HK-2 (cell line): ENCODE data around the gene EFCAB14.
"Not testable (repeated sequence)": the region's sequence is repeated elsewhere in the genome, so short reads cannot be mapped to it uniquely, and the experiment has no call there.

Experiments used
- DNase-seq: peaks from one replicate; pipeline ENCODE4 v3.0.0-alpha.2; 2018; ENCODE audit not compliant: unreplicated experiment

The EFCAB14 gene

DNA sequence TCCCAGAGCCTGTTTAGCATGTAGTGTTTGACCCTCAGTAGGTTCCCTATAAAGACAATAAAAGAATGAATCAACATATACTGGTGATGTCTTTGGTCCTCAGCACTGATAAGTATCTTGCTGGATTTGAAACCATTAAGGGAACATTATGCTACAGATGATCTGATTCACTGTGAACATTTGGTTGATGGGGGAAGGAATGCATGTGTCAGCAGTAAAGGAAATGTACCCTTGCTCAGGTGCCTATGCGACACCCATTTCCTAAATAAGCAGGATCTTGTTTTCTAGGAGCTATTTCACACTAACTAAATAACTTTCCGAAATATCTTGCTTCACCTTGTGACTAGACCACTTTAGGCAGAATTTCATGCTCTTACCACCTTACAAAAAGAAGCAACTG lies 34.2 kb downstream of the EFCAB14 start:
- no peak for DNase-seq

DNA sequence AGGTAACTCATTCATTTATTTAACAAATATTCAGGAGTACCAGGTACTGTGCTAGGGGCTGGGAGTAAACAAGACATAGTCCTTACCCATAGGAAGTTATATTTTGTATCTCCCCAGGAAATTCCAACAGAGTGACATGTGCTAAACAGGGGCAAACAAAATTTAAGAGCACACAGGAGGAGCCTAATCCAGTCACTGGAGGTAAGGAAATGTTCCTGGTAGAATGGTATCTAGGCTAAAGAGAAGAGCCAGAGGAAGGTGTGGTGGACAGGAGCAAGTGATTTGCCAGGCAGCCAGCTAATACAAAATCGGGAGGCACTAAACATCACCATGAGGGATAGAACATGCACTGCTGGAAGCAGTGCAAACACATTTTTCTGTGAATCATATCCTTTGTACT lies 36.9 kb downstream of the EFCAB14 start:
- no peak for DNase-seq

DNA sequence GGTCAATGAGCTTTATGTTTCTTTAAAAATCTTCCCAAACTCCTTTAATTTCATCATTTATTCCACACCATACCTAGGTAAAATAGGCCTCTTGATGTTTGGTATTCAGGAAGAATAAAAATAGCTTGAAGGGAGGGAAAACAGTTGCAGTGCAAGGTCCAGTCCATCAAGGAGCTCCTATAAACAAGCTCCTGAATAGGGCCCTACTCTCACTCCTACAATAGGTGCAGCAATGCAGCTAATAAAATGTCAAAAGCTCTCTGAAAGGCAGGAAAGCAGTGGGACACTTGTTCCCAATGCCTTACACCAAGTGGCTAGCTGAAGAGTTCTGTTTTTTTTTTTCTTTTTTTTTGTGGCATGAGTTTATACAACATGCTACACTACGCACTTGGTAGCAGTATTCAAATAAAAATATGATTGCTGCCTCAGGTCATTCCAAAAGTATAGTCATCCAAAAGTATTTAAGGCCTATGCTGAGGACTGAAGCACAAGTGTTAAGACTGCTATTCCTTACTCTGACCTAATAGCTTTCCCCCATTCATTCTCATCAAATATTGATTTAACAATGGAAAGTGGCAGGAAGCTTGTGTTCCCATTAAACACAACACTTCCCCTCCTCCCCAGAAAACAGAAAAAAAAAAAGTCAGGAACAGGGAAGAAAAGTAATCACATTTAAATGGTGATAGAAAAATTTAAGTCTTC lies 37.4 kb downstream of the EFCAB14 start:
- no peak for DNase-seq

DNA sequence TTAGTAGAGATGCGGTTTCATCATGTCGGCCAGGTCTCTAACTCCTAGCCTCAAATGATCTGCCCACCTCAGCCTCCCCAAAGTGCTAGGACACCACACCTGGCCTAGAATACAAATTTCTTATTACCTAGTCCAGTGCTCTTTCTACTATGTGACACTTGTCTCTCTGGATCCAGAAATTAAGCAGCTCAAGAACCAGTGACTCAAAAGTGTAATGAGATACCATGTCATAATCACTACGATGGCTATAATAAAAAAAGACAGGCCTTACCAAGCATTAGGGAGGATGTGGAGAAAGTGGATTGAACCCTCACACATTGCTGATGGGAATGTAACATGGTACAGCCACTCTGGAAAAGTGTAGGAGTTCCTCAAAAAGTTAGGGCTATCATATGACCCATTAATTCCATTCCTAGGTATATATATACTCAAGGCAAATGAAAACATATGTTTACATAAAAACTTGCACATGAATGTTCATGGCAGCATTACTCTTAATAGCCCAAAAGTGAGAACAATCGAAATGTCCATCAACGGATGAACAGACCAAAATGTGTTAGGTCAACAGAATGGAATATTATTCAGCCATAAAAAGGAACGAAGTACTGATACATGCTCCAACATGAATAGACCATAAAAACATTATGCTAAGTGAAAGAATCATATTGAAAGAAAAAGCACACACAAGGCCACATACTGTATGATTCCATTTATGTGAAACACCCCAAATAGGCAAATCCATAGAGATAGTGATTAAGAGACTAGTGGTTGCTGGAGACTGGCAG lies 38.9 kb downstream of the EFCAB14 start:
- DNase-seq, result no peak

DNA sequence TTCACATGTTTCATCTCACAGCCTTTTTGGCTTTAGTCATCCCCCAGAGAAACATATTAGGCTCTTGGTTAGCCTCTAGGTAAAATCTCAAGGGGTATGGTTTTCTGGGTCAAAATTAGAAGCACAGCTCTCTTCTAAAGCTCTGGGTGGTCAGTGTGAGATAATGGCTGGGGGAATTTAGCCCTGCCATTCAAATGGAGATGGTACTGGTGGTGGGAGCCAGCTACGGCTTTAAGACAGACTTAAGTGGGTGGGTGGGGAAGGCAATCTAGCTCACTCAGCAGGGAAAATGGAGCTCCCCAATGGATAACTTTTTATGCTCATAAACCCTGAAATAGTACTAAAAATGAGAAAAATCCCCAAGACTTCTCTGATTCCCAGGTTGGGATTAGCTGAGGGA lies 41.6 kb downstream of the EFCAB14 start:
- no peak for DNase-seq

DNA sequence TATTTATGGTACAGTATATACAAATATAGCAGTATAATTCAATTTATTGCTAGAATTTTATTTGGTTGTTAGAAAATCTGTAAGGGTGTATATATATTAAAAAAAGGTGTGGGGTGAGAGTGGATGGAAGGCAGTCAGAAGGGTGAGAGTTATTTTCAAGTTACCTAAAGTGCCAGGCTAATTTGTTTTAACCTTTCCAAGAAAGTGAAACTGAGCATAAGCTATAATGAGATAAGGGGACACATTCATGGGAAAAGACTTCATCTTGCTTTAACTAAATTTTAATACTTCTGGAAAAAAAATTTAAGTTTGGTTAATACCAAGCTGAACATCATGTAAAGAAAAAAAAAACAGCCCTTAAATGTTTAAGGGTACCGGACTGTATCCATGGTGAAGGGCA lies 42.4 kb downstream of the EFCAB14 start:
- DNase-seq, result no peak

DNA sequence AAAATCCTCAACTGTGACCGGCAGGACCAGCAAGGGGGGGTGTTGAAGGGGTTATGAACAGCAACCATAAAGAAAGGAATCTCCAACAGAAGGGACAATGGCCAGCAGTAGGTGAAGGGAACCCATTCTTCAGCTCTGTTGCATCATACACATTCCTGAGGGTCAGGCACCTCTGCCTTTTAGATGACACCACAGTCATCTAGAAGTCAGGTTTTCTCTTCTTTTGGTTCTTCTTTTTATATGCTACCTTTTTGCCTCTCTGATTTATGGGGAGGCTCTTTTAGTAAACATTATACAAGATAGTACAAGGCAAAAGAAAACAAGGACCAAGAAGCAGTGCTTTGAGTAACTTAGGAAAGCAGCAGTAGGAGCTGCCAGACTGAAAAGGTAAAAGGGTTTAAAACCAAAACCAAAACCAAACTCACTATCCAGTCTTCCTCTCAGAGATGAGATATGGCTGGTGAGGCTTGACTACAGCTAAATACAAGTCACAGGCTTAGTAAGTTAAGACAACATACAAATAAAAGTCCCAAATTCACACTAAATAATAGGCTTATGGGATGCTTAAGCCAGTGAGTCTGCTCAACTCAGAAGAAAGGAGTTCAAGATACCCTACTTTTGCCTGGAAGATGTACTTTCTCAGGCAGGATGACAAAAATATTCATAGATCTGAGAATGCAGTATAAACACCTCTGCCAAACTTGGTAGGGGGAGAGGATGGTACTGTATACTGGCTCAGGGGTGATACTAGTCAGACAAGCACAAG lies 43.2 kb downstream of the EFCAB14 start:
- DNase-seq, result no peak

DNA sequence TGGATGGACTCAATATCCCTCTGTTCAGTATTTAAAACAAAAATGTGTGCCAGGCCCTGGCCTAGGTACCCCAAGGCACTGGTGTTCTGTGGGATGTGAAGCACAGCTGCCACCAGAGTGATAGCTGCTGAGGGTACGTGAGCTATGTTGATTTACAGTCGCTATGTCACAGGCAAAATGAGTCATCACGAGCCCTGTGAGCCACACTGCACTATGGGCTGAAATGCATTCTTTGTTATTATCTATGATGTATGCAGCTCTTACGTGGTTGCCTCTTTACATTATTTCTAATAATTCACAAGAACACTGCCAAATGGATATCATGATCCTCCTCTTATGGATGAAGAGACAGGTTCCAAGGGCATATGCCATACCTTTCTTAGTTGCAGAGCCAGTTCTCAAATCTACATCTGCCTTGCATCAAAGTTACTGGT lies 45.1 kb downstream of the EFCAB14 start:
- peak; percentile 17 for DNase-seq

DNA sequence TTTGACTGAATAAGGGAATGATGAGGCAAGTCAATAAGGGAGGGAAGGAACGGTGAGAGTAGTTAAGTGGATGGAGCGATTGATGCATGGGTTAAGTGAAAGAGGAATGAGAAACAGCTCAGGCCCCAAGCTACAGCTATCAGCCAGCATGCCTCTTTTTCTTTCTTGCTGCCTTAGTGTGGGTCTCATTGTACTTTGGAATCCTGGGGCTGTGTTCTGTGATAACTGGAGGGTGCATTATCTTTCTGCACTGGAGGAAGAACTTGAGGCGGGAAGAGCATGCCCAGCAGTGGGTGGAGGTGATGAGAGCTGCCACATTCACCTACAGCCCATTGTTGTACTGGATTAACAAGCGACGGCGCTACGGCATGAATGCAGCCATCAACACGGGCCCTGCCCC lies 46.2 kb downstream of the EFCAB14 start:
- no peak for DNase-seq

DNA sequence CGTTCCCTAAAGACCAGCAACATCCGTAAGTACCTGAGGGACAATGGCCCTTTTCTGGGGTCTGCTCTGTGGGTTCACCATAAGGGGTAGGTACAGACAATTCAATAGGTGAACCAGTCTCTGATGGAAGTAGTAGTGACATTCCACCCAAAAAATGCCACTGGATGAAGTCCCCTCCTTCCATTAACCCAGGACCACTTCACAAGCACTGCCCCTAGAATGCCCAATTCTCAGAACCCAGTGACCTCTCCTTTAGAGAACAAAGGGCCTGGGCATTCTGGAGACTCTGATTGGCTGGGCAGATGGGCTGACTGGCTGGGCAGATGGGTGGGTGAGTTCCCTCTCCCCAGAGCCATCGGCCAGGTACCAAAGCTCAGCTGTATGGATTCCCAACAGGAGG lies 47.4 kb downstream of the EFCAB14 start, which contains the start of gene TEX38:
TEX38 (plus strand) TSS at position 301 of the 400 bp plus-strand sequence; CDS start at position 382, 81 bp downstream.
- no peak for DNase-seq

DNA sequence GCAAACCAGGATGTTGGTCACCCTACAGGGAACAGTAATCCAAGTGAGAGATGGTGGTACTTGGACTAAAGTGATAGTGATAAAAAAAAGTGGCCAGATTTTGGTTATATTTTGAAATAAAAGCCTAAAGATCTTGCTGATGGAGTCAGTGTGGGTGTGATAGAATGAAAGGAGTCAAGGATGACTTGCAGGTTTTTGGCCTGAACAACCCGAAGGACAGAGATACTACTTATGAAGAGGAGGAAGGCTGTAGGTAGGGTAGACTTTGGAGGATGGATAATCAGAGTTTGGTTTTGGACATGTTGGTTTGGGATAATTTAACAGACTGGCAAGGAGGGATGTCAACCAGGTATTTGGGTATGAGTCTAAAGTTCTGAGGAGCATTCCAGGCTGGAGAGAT lies 48.8 kb downstream of the EFCAB14 start:
- DNase-seq, result no peak

DNA sequence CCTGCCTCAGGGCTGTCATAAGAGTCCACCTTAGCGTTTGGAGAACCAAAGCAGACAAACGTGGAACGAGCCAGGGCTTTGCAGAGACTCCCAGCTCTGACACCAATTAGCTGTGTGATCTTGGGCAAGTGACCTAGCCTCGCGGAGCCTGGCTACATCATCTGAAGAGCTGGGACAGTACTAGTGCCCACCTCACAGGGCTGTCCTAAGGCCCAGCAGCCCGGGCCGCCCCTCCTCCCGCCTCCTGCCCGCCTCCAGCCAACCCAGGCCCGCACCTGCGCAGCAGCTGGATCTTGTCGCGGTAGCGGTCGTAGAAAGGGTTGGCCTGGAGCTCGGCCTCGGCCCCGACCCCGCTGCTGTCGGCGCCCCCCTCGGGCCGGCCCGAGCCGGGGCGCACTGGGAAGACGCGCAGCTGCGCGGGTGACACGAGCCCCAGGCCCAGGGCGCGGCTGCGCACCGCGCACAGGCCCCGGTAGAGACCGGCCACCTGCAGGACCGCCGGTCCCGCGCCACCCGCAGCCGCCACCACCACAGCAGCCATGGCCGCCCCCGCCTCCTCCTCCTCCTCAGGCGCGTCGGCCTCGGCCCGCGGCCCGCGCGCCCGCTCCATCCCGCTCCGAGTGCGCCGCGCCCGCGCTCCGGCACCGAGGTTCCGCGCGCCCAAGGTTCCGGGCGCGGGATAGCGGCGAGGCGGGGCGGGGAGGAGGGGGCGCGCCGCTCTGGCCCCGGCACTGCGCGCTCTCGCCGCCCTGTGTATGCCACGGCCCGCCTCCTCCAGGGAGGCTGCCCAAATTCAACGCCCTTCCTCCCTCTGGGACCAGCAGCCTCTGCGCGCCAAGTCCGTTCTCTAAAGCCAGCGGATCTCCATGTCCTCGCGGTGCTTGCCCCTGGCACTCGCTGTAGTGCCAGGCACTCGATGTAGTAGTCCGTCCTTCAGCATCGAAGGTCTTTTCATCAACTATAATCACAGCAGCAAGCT lies 50.8 kb downstream of the EFCAB14 start, which contains the start of gene ATPAF1:
ATPAF1 (minus strand) TSS at position 583 of the 979 bp plus-strand sequence; CDS start at position 541, 42 bp downstream.
- DNase-seq, result peak; percentile 49

DNA sequence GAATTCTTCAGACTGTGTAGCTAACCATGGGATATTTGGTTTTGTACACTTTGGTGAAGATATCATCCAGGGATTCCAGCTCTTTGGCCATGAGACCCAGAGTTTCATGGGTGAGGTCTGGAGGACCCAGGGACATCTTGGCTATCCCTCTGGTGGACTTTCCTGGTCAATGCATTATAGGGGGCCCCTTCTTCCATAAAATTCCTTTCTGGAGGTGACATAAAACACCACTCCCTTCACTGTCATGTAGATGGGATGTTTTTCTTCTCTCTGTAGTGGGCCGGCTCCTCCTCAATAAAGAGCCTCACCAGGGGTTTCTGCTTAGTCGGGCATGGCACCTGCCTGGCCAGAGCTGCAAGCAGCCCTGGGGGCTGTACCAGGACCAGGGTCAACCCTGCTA lies 52.9 kb downstream of the EFCAB14 start:
- DNase-seq, result no peak

DNA sequence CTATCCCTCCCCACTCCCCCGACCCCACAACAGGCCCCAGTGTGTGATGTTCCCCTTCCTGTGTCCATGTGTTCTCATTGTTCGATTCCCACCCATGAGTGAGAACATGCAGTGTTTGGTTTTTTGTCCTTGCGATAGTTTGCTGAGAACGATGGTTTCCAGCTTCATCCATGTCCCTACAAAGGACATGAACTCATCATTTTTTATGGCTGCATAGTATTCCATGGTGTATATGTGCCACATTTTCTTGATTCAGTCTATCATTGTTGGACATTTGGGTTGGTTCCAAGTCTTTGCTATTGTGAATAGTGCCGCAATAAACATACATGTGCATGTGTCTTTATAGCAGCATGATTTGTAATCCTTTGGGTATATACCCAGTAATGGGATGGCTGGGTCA lies 56.0 kb downstream of the EFCAB14 start:
- not testable (repeated sequence) for DNase-seq

DNA sequence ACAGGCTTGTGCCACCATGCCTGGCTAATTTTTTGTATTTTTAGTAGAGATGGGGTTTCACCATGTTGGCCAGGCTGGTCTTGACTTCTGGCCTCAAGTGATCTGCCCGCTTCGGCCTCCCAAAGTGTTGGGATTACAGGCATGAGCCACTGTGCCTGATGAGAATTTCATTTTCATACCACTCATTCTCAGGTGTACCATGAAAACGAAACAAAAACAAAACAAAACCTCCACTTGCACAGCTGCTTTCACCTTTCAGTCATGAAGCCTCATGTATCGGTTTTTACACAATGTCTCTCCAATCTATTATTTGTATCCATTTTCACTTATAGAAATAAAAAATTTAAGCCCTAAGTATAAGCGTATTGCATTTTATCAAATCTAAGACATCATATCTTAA lies 58.8 kb downstream of the EFCAB14 start:
- not testable (repeated sequence) for DNase-seq

DNA sequence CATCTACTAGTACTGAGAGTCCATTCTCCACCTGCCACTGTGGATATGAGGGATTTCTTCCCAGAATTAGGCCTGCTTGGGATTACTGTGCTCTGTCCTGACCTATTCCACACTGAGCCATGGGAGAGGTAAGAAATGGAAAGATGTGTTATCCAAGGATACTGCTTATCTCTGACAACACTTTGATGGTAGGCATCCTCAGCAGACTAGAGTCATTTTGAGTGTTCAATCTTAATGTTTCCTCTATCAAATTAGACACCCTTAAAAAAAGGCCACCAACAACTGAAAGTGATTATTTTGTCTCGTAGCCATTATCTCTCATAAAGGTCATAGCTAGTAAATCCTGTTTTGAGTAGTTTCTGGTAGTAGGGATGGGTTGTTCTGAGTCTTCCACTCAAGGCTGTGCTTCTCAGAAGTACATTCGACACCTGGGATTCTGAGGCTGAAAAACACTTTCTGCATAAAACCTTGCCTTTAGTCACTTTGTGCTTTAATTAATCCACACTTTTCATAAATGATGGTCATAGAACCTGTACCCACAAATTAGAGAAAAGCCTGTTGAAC lies 59.5 kb downstream of the EFCAB14 start:
- no peak for DNase-seq

DNA sequence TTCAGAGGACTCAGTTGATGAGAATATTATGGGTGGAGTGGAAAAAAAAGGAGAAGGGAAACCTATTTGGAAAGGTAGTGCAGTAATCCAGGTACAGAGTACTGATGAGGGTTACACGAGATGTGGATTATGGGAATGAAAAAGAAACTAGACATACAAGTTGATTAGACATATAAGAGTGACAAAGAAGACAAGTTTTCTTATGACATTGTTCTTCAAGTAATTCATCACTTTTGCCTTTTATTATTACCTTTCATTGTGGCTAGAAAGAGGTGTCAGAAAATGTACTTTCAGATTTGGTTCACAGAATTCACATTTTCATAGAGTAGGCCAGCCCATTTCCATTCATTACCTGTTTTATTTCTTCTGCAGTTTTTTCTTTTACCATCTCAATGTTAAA lies 61.1 kb downstream of the EFCAB14 start:
- DNase-seq, result no peak

DNA sequence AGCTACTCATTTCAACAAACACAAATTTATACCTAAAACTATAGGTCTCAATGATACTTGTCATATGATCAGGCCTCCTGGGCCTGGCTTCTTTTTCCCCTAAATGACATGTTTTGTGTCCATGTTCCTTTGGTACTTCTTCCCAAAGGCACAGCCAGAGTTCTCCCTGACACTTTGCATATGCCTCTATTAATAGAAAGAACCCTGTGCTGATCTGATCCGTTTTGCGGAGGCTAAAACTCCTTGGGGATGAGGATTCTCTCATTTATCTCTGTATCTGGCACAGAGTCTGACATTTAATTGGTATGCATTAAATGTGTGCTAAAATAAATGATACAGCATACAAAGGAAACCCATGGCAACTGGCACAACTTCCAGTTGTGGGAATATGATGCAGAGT lies 62.3 kb downstream of the EFCAB14 start:
- no peak for DNase-seq

DNA sequence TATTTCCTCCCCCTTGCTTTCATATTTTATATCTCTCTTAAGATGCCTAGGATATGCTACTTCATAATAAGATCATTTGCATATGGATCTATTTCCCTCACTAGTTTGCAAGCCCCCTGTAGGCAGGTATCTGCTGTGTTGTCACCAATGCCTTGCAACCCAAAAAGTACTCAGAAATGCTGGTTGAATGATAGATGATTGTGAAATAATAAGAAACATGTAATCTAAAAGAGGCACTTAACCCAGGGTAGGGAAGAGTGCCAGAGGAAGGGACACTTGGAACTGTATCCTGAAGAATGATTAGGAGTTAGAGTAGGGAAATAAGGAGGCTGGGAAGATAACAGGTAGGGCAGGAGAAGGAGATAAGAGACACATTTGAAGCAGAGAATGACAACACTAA lies 63.1 kb downstream of the EFCAB14 start:
- no peak for DNase-seq

DNA sequence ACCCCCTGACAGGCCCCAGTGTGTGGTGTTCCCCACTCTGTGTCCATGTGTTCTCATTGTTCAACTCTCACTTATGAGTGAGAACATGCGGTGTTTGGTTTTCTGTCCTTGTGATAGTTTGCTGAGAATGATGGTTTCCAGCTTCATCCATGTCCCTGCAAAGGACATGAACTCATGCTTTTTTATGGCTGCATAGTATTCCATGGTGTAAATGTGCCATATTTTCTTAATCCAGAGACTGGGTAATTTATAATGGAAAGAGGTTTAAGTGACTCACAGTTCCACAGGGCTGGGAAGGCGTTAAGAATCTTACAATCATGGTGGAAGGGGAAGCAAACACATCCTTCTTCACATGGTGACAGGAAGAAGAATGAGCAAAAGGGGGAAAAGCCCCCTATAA lies 64.2 kb downstream of the EFCAB14 start:
- not testable (repeated sequence) for DNase-seq

DNA sequence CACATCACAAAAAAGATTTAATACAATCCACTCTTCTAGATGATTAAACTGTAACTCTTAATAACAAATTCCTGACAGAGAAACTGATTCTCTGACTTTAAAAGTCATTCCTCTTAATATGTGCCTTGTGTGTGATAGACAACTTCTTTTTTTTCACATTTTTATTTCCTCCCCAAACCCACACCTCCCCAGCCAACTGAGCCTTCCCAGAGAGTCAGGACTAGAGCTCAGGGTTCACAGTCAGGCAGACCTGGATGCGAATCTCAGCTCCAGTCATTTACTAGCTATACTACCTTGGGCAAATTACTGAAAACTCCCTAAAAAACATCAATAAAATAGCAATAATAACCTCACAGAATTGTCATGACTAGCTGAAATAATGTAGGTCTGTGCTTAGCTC lies 64.9 kb downstream of the EFCAB14 start:
- DNase-seq, result no peak
